Astrocyte of the spinal cord (primary cell): ENCODE data around the gene SH3RF3.

Experiments used
- DNase-seq: peaks from one replicate; pipeline ENCODE4 v3.0.0; 2011; ENCODE audit warnings: low read depth, low spot score
- H3K4me3 ChIP-seq: 2 replicates; pipeline ENCODE4 v1.5.1; 2011; ENCODE audit warnings: low read depth, mild to moderate bottlenecking, low read length, moderate library complexity
- in situ Hi-C: cut with HindIII; loops from 2 replicates; pipeline ENCODE4 v1.10.0; 2017; ENCODE audit warnings: low sequenced_read_pairs
- TF ChIP-seq, protein P1 (sequence below): IDR thresholded peaks from 2 replicates; pipeline ENCODE4 v1.5.1; 2012; ENCODE audit warnings: low read depth, mild to moderate bottlenecking, low read length, inconsistent platforms

SH3RF3 gene

DNA sequence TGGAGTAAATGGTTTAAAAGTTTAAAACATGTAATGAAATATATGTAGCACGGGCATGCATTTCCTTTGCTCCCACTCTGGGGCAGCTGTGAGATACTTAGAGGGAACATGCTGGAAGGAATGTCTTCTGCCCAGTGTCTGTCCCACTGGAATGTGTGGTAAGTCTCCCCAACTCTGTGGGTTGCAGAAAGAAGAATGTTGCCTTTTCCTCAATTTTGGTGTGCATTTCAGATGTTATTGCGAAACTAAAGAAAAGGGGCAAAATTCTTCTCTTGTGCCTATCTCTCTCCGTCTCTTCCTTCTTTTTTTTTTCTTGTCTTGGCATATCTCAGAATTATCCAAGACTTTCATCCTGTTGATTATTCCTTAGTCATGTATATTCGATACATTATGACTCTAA lies 201.1 kb downstream of the SH3RF3 start:
- no peak overlapping the region for H3K4me3 ChIP-seq
- in situ Hi-C loops = no loop called here
- TF ChIP-seq, protein P1, sequence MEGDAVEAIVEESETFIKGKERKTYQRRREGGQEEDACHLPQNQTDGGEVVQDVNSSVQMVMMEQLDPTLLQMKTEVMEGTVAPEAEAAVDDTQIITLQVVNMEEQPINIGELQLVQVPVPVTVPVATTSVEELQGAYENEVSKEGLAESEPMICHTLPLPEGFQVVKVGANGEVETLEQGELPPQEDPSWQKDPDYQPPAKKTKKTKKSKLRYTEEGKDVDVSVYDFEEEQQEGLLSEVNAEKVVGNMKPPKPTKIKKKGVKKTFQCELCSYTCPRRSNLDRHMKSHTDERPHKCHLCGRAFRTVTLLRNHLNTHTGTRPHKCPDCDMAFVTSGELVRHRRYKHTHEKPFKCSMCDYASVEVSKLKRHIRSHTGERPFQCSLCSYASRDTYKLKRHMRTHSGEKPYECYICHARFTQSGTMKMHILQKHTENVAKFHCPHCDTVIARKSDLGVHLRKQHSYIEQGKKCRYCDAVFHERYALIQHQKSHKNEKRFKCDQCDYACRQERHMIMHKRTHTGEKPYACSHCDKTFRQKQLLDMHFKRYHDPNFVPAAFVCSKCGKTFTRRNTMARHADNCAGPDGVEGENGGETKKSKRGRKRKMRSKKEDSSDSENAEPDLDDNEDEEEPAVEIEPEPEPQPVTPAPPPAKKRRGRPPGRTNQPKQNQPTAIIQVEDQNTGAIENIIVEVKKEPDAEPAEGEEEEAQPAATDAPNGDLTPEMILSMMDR = no peak
- peak; percentile 67 for DNase-seq

DNA sequence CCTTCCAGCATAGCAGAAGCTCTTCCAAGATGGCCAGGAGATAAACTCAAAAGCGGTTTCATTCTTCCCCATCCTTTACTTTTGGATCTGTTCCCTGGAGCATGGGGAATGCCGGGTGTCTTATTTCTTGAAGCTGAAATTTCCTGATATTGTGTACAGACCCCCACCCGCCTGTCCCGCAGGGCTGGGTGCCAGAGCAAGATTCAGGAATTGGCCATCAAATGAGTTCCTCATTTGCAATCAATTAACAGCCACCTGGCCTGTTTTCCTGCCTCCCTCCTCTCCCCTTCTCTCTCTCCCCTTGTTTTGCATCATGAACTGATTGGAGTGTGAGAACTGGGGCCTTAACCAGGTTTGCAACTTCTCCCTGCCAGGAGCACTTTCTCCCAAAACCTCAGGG lies 202.1 kb downstream of the SH3RF3 start:
- DNase-seq = no peak
- TF ChIP-seq, protein P1 = no peak
- H3K4me3 ChIP-seq = no peak overlapping the region
- in situ Hi-C loops = no loop called here

DNA sequence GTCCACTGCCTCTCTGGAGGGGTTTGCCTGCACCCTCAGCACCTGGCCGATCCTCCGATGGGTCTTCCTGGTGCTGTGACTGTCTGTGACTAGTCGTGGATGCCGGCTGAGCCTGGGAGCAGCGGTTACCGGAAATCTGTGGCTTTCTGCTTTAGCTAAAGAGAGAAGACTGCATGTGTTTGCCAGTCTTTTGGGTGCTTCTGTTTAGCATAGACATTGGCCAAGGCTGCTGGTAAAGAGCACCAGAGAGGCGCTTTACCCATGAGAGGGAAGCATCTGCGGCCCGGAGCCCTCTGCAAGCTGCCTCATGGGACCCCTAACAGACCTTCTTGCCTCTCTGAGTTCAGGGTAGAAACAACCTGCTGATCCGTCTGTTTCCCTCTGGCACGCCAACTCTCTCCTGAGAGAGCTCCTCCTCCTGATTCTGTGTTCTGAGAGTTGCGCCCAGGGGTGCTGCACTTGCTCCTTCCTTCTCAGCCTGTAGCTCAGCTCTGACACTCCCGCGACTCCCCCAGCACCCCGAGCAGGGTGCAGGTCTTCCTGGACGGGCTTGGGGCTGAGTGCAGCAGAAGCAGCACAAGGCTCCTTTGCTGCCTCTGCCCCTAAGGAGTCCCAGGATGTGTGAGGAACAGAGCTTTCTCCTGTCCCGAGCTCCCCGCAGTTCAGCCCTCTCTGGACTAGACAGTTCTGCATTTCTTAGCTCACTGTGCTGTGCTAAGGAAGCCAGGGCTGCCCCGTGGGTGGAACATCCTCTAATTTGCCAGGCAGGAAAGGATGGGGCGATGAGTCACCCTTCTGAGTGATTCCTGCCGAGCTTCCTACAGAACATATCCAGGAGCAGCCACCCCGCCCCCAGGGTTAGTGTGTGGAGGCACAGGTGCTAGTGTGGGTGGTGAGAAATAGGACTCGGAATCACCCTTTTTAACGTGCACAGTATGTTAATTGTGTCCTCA lies 203.2 kb downstream of the SH3RF3 start:
- TF ChIP-seq, protein P1 = no peak
- peak; percentile 95 for DNase-seq
- in situ Hi-C loops = no loop called here
- H3K4me3 ChIP-seq = no peak overlapping the region

DNA sequence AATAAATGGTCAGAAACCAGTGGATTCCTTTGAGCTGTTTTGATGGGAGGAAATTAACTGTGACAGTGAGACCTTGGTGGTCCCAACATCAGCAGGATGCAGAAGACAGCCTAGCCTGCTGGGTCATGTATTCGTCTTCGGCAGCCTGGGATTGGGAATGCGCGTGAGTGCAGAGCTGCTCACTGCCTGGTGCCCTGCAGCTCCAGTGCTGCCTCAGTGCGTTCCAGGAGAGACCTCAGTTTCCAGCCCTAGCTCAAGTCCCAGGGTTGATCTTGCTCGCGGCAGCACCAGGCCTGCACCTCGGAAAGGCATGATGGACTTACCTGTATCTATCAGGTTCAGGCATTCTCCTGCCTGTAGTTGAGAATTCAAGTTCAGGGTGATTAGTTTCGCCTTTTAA lies 203.9 kb downstream of the SH3RF3 start:
- in situ Hi-C loops = no loop called here

DNA sequence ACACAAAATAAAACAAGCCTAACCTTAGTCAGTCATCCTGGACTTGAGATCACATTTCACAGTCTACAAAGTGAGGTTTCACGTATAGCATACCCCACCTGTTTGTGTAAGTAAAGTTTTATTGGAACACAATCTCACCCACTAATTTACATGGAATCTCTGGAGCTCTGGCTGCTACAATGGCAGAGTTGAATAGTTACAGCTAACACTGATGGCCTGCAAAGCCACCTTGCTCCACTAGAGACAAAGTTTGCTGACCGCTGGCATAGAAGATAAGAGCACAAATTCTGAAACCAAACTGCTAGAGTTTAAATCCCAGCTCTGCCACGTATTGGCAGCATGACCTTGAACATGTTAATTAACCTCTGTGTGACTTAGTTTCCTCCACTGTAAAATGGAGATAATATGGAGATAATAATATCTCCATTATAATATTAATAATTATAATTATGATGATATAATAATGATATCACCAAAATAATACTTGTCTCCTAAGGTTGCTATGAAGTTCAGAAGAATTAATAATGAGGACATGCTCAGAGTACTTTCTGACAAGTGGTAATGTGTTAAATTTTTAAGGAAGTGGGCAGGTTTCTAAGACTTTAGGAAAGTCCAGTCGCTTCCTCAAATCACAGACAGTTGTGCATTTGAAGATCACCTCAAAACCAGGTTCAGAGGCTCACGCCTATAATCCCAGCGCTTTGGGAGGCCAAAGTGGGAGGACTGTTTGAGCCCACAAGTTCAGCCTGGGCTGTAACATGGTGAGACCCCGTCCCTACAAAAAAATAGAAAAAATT lies 204.6 kb downstream of the SH3RF3 start:
- DNase-seq = peak; percentile 36
- in situ Hi-C loops = no loop called here
- H3K4me3 ChIP-seq = no peak overlapping the region
- TF ChIP-seq, protein P1 = peak; percentile 54

More for the DNA sequence above, 203.9 kb downstream of the SH3RF3 start:
- no peak overlapping the region for H3K4me3 ChIP-seq
- TF ChIP-seq, protein P1 = no peak
- no peak for DNase-seq

DNA sequence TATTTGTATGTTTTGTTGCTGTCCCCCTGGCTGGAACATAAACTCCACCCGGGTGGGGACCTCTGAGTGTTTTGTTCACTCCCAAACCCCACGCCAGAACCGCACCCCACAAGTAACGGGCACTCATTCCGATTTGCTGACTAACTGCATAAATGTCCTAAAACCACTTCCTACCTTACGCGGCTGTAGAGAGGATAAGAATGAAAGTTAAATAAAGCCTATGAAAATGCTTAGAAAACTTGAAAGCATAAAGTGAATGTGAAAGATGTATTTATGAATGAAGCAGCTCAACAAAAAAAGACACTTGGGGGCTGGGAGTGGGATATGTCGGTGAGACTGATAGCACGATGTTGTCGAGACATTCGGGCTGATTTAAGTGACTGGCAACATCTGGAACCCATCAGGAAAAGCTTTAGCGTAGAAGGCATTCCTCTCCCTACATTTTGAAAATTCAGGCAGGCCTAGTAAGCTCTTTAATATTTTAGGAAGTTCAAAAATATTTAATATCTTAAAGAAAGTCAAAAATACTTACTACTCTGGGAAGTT lies 206.7 kb downstream of the SH3RF3 start:
- TF ChIP-seq, protein P1 = no peak
- DNase-seq = peak; percentile 87
- in situ Hi-C loops = no loop called here
- H3K4me3 ChIP-seq = no peak overlapping the region
